G401.6 (cell line): ENCODE measurements around the gene GLE1.

Experiments used
- FAIRE-seq: peaks from 2 replicates; lab custom pipeline; 2012; peaks lifted over from hg19 to GRCh38; lab: Jason Lieb, UNC

The GLE1 gene, protein sequence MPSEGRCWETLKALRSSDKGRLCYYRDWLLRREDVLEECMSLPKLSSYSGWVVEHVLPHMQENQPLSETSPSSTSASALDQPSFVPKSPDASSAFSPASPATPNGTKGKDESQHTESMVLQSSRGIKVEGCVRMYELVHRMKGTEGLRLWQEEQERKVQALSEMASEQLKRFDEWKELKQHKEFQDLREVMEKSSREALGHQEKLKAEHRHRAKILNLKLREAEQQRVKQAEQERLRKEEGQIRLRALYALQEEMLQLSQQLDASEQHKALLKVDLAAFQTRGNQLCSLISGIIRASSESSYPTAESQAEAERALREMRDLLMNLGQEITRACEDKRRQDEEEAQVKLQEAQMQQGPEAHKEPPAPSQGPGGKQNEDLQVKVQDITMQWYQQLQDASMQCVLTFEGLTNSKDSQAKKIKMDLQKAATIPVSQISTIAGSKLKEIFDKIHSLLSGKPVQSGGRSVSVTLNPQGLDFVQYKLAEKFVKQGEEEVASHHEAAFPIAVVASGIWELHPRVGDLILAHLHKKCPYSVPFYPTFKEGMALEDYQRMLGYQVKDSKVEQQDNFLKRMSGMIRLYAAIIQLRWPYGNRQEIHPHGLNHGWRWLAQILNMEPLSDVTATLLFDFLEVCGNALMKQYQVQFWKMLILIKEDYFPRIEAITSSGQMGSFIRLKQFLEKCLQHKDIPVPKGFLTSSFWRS

DNA sequence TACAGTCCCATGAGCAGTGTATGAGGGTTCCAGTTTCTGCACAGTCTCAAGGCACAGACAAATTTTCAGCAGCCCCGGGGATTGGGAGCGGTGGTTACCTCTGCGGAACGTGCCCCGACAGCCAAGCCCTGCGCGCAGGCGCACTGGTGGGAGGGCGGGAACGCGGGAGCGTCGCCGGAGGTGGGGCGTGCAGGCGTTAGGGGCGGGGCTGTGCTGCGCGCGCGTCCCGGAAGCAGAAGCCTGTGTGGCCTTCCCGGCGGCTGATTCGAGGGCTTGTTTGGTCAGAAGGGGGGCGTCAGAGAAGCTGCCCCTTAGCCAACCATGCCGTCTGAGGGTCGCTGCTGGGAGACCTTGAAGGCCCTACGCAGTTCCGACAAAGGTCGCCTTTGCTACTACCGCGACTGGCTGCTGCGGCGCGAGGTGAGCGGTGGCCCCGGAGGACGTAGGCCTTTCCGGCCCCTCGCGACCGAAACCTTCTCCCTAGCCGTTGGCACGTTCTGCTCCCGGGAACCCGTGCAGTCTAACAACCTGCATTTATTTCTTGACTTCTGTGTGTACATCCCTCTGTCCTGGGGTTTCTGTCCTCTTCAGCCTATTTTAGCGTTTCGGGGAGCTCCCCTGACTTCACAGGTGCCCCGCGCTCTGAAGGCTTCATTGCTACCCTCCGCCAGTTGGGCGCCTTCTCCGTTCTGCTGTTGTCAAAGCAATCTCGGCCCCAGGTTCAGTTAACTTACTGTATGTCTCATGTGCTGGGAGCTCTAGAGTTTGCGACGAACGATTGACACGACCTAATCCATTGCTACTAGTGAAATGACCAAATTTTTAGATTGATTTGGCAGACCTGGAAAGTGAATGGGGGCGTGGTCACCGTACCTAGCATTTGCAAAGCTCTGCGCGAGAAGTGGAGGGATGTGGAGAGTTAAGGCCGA lies at the start of gene GLE1:
TSS of gene GLE1 (plus strand) at position 235 of the 929 bp plus-strand sequence. CDS start at position 322, 87 bp downstream.
- peak; percentile 8 for FAIRE-seq

DNA sequence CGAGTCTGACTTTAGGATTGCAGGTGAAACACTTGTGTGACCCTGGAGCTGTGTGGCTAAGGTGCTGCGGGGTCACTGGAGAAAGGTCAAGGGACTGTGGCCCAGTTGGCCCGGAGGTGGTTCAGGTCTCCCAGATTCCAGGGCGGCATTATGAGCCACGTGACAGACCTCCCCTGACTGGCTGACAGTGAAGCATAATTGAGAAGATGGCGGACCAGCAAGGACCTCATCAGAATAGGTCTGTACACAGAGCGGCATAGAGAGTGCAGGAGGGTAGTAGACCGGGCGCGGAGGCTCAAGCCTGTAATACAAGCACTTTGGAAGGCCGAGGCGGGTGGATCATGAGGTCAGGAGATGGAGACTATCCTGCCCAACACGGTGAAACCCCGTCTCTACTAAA lies 49.5 kb upstream of the GLE1 start:
- FAIRE-seq: no peak

DNA sequence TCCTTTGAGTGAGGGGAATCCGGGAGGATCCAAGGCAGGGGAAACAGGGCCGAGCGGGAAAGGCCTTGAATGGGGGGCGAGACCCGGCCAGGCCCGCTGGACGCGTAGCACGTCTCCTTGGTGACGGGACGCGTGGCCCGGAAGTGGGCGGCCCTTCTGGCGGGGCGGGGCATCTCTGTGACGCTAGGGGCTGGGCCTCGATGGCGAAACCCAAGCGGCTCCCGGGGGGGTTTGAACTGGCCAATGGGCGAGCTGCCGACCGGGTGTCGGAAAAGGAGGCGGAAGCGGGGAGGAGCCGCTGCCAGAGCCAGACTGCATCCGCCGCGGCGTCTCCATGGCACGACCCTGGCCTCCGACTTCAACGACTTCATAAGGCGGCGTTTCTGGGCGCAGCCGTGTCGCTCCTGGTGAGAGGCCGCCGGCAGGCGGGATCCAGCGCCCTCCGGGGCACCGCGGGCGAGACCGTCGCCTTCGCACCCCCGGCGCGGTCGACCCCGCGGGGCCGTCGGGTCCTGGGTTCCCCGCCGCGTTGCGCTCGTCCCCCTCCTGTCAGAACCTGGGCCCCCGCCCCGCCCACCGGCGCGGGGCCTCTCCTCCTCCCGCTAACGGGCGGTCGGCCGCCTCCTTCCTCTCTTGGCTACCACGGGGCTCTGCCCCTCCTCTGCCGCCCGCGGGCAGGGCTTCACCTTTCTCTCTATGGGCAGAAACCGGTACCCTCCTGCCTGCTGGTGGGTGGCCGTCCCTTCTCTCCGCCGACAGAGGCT lies 48.5 kb upstream of the GLE1 start, which contains the start of gene ODF2:
TSS of gene ODF2 (plus strand) at position 158 of the 764 bp plus-strand sequence. CDS start at position 244, 86 bp downstream.
- FAIRE-seq: peak; percentile 96

DNA sequence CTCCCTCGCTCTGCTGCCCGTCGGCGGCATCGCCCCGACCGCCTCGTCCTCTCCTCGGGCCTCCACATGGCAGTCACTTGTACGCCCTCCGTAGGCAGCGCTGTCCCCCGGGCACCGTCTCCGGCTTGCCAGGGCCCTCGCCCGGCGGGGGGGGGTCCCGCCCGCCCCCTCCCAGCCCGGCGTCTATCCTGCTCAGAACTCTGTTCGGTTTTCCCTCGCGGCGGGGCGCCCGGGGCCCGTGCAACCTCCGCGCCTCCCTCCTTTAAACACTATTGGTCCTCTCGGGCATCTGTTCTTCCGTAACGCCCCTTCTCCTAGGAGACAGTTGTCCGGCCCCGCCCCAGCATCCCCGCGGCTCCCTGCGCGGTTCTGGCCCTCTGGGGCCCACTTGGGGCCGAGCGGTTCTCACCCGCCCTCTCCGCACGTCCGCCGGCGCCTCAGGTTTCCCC lies 47.9 kb upstream of the GLE1 start:
- FAIRE-seq: no peak

DNA sequence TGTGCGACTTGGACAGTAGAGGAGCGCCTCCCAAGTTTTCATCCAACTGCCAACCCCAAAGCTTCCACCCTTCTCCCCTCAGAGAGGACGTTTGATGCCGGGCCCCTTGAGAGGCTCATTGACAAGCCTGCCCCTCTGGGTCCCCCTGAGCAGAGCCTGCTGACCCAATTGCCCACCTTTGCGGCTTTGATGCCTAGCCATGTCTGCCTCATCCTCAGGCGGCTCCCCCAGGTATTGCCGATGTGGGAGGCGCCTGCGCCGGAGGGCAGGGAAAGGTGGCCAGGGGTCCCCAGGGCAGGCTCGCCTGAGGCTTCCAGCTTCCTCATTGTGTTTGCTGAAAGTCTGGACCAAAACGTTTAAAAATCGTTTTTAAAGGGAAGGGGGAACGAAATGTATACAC lies 47.3 kb upstream of the GLE1 start:
- no peak for FAIRE-seq

DNA sequence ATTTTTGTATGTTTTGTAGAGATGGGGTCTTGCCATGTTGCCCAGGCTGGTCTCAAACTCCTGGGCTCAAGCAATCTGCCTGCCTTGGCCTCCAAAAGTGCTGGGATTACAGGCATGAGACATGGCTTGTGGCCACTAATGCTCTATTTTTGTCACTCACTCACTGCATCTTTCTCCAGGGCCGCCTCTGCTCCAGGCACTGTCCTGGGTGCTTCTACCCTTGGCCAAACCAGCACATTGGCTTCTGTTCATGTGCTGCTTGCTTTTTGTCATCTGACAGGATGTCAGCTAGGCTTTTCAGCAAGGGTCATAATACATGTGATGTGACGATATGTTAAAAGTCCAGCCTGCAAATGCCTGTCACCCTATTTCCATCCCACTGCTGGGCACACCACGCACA lies 45.5 kb upstream of the GLE1 start:
- no peak for FAIRE-seq

DNA sequence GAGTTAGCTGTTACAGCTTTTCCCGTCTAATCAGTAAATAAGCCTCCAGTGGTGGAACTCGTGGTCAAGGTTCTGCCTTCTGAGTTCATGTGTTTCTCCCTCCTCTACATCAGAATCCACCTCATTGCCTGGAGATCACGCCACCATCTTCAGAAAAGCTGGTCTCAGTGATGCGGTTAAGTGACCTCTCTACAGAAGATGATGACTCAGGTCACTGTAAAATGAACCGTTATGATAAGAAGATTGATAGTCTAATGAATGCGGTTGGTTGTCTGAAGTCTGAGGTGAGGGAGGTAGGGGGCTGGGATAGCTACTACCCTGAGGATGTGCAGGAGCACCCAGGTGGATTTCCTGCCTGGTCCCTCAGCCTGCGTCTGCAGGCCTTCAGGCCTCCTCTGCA lies 35.4 kb upstream of the GLE1 start:
- no peak for FAIRE-seq

DNA sequence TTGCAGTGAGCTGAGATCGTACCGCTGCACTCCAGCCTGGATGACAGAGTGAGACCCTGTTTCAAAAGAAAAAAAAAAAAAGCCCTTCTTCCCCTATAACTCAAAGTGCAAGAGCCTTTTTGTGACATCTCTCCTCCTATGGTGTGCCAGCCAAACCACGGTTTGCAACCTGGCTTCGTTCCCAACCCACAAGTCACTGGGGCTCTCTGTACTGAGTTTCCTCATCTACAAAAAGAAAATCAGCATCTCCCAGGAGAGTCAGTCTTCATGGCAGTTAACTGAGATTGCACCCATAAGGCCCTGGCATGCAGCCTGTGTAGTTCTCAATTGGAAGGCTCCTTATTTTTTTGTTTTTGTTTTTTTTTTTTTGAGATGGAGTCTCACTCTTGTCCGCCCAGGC lies 34.0 kb upstream of the GLE1 start:
- no peak for FAIRE-seq

DNA sequence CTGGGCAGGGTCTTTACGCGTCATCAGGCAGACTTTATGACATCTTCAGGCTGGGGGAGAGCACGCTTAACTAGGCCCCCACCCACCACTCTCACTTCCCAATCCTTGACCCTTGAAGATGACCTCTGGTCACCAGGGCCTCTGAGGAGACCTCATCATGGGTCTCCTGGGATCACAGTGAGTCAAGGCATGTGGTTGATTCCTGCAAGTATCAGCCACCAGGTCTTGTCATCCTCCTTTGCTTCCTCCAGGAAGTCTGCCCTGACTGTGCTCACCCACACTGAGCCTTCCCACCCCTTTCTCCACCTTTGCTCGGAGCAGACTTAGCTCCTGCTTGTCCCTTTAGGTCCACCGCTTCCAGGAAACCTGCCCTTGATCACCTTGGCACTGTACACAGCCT lies 31.4 kb upstream of the GLE1 start:
- FAIRE-seq: no peak

DNA sequence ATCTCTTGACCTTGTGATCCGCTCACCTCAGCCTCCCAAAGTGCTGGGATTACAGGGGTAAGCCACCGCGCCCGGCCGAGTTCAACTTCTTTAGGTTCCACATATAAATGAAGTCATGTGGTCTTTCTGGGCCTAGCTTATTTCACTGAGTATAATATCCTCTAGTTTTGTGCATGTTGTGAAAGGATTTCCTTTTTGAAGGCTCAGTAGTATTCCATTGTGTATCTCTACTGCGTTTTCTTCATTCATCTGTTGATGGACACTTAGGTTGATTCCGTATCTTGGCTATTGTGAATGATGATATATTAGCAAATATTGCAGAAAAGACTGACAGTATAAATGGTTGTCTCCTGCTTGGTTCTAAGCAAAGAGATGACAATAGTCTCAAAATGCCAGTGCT lies 28.7 kb upstream of the GLE1 start:
- no peak for FAIRE-seq

DNA sequence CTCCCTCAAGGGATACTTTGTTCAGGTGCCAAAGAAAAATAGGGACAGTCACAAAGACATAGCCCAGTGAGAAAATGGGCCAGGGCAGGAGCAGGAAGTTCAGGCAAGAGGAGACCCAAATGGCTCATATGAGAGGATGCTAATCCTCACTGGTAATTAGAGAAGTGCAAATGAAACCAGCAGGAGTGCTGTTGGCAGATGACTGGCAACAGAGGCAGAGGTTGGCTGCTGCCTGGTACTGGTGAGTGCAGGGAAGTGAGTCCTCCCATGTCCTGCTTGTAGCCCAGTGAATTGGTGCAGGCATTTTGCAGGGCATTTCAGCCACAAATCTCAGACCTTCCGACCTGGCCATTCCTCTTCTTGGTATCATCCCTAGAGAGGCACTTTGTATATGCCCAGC lies 25.3 kb upstream of the GLE1 start:
- FAIRE-seq: no peak

DNA sequence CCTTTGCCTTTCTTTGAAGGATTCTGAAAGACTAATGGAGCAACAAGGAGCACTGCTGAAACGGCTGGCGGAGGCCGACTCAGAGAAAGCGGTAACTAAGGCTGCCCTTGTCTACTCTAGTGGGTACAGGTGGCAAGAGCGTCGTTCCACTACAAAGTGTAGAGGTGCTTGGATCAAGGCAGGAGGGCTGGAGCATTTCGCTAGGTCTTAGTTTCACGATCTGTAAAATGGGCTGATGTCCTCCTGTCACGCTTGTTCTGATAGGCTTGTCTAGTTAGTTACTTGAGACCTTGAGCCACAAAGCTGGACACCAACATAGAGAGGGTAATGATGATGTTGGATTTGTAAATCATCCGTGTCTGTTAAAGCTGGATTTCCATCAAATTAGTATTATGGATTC lies 23.0 kb upstream of the GLE1 start:
- no peak for FAIRE-seq

DNA sequence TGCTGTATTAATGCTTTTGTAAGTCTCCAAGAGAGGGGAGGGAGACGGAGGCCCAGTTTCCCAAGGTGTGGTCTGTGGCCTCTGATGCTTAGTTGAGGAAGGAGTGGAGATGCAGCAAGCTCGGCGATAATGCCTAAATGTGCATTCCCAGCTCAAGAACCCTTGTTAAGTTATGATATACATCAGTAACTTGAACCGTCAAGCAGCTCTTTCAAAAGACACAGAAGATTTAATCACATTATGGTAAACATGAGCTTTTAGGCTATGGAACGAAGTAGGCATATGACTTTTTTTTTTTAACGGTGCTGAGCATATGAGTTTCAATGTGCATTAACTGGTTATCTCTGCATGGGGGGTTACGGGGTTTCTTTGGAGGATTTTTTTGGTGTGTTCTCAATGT lies 22.3 kb upstream of the GLE1 start:
- no peak for FAIRE-seq

DNA sequence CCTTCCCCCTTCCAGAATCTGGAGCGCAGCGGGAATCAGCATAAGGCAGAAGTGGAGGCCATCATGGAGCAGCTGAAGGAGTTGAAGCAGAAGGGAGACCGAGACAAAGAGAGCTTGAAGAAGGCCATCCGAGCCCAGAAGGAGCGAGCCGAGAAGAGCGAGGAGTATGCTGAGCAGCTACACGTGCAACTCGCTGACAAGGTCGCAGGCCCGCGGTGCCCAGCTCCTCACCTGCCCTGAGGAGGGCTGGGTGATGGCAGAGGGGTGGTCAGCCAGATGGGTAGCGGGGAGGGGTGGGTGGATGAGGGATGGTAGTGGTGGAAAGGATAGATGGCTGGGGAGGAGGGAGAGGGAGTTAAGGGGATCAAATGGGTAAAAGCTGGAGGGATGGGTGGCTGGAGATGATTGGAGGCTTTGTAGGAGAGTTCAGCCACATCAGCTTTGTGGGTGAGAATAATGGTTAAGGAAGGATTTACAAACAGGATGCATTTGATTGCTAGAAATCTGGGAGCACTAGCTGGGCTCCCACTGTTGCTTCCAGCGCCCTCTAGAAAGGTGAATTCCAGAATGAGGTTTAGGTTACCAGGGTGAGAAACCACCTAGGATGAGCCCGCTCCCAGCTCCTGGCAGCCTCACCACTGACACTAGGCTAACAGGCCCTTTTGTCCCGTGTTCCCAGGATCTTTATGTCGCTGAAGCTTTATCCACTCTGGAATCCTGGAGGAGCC lies 19.7 kb upstream of the GLE1 start:
- FAIRE-seq: no peak

DNA sequence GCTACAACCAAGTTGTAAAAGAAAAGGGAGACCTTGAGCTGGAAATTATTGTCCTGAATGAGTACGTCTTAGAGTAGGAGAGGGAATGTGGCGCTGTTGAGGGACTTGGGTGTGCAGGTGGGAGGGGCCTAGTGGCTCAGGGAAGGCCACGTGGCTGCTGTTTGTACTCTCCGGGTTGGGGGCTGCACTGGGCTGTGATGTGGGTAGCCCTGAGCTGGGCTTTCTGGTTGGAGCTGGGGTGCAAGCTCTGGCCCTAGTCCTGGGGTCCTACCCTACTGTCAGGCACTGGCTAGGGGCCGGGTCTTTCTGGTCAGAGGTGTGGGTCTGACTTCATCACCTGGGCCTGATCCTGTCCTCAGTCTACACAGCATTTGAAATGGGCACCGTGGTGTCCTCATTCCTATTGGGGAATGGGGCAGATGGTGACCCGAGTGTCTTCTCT lies 19.1 kb upstream of the GLE1 start:
- no peak for FAIRE-seq

DNA sequence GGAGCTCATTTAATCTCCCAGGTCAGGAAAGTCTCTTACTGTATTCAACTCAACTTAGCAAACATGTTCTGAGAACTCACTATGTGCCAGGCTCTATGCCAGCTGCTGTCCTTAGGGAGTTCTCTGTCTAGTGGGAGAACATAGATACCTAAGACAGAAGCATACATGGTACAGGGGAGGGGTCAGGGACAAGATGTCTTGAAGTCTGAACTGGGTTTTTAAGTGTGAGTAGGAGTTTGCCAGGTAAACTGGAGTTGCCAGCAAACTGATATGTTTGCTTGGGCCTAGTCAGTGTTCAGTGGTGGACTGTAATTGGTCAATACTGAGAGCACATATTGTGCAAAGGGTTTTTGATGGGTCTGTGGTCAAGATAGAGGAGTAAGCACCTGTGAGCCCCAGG lies 18.3 kb upstream of the GLE1 start:
- FAIRE-seq: no peak

DNA sequence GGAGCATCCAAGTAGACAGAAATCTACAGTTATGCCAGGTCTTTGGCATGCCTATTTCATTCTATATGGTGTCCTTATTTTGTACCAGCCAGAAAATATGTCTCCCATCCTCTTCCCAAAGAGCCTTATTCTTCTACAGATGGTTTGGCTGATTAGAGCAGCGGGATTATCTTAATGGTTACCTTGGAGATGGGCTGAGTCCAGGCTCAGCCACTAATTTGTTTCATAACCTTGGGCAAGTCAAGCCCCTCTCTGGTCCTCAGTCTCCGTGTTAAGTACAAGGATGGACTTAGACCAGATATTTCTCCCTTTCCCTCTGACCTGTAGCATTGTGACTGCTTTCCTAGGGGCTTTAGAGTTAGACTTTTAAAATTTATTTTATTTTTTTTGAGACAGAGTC lies 11.1 kb upstream of the GLE1 start:
- no peak for FAIRE-seq

DNA sequence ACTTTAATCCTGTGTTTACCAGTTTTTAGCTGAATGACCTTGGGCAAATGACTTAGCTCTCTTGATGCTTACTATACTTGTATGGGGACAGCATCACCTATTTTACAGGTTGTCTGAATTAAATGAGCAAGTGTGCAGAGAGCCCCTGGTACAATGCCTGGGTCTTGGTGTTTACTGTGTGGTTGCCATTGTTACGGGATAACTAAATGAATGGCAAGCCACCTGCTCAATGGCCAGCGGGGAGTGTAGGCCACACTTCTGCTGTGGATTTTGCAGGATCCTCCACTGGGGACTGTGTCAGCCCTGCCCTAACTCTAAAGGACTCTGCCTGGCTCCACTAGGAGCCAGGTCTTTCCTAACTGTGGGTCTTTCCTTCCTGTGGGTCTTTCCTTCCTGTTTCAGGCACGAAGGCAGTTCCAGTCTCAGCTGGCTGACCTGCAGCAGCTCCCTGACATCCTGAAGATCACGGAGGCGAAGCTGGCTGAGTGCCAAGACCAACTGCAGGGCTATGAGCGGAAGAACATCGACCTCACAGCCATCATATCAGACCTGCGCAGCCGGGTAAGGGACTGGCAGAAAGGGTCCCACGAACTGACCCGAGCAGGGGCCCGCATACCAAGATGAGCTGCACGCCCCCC lies 10.3 kb upstream of the GLE1 start:
- FAIRE-seq: no peak

DNA sequence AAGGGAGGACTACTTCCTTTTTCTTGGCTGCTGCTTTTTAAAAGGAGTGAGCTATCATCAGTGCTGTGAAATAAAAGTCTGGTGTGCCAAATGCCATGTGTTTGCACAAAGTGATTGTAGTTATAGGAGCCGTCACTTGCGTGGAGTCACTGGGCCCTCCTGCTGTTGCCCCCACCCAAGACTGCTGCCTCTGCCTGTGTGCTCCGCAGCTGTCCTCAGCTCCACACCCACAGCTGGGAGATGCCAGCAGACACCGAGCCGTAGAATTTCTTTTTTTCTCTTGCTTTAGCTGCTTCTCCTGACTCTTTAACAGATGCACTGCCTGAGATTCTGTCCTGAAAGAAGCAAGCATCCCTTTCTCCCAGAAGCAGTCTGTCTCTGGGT lies 9.8 kb upstream of the GLE1 start:
- FAIRE-seq: no peak

DNA sequence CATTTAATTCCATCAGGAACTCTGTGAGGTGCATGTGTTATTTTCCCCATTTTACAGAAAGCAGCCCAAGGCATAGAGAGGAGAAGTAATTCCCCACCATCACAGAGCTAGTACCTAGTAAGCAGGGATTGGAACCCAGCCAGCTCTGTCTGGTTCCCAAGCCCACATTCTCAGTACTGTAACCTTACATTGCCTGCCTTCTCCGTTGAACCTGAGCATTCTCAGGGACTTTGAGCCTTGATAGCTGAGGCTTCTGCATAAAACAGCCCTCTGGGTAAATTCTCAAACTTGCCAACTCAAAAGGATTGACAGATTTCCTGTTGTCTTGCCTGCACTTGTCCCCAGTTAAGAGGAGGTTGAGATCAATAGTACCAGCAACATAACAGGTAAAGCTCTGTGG lies 9.2 kb upstream of the GLE1 start:
- no peak for FAIRE-seq
